ENCODE data around the gene ZBTB44.

GRCh38 chr11:130198292-130198691, 116.4 kb downstream of the ZBTB44 start:
- TF ChIP-seq, protein P1, sequence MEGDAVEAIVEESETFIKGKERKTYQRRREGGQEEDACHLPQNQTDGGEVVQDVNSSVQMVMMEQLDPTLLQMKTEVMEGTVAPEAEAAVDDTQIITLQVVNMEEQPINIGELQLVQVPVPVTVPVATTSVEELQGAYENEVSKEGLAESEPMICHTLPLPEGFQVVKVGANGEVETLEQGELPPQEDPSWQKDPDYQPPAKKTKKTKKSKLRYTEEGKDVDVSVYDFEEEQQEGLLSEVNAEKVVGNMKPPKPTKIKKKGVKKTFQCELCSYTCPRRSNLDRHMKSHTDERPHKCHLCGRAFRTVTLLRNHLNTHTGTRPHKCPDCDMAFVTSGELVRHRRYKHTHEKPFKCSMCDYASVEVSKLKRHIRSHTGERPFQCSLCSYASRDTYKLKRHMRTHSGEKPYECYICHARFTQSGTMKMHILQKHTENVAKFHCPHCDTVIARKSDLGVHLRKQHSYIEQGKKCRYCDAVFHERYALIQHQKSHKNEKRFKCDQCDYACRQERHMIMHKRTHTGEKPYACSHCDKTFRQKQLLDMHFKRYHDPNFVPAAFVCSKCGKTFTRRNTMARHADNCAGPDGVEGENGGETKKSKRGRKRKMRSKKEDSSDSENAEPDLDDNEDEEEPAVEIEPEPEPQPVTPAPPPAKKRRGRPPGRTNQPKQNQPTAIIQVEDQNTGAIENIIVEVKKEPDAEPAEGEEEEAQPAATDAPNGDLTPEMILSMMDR (IDR thresholded peaks at IDR 0.05): no peak
- no peak for TF ChIP-seq POLR2A (IDR thresholded peaks at IDR 0.05)

All from esophagus squamous epithelium (tissue), 4 donors.